Frontal cortex (tissue), 4 donors: ENCODE results near the gene FAM181A. TPM values are rescaled to one million over a fixed set of nuclear protein-coding genes. Genes with fewer than 3 reads are reported as not detected.

Experiments used
- DNase-seq, 2 donors: peaks; one replicate each; pipeline ENCODE4 v3.0.0; 2012; ENCODE audit warnings: low spot score in 2 of 2
- FAIRE-seq: peaks from 2 replicates; lab custom pipeline; 2012; peaks lifted over from hg19 to GRCh38; lab: Jason Lieb, UNC
- small RNA-seq: library from RNA; depleted of rRNA; stranded (forward); fragments of <200 nt; gene quantifications from one replicate; pipeline ENCODE3, GENCODE V24; 2014
- total RNA-seq: library from RNA; depleted of rRNA; stranded (reverse); fragments of >200 nt; gene quantifications from one replicate; pipeline ENCODE4 v1.2.3, GENCODE V29; 2014
- donor health status: control.
- donor health status: control.
- donor health status: control.

Gene FAM181A
- total RNA-seq, 1 donor from 2014 or later = 2.4 TPM

- FAIRE-seq = no peak
- no peak for DNase-seq
These were observed 45.6 kb downstream of the FAM181A start for GRCh38 chr14:93972618-93973205.

GRCh38 chr14:93973607-93974006 is 46.5 kb downstream of the FAM181A start:
- no peak for FAIRE-seq
- no peak for DNase-seq

- DNase-seq (no peak), FAIRE-seq (no peak)
These were observed 47.2 kb downstream of the FAM181A start for GRCh38 chr14:93974299-93974698.

GRCh38 chr14:93974833-93975232 is 47.7 kb downstream of the FAM181A start:
- FAIRE-seq (no peak), DNase-seq (no peak)

- DNase-seq (no peak), FAIRE-seq (no peak)
These were observed 48.8 kb downstream of the FAM181A start for GRCh38 chr14:93975791-93976476.

- no peak for DNase-seq
- no peak for FAIRE-seq
These were observed 49.4 kb downstream of the FAM181A start, which contains the start of gene ASB2 for GRCh38 chr14:93976477-93977057. ASB2 (minus strand) TSS chr14:93976570; CDS start chr14:93964539, 12,031 bp downstream.

GRCh38 chr14:93977171-93977570 is 50.0 kb downstream of the FAM181A start:
- FAIRE-seq (no peak), DNase-seq (no peak)

GRCh38 chr14:93977790-93978581 is 50.8 kb downstream of the FAM181A start:
- no peak for FAIRE-seq
- no peak for DNase-seq

GRCh38 chr14:93978735-93979134 is 51.6 kb downstream of the FAM181A start:
- DNase-seq = no peak
- no peak for FAIRE-seq

Small RNA genes lying within 50 kb of the gene (small RNA-seq; reads per million reads assigned to genes)
- not detected for gene MIR4506

Other genes starting within 250 kb of the FAM181A start
- gene PRIMA1, start 138.9 kb upstream of the FAM181A start, total RNA-seq = under 0.01 TPM
- under 0.01 TPM for gene ASB2, start 49.2 kb downstream of the FAM181A start, total RNA-seq
- not detected for gene CCDC197, start 70.0 kb downstream of the FAM181A start, total RNA-seq
- 4.9 TPM for gene OTUB2, start 99.0 kb downstream of the FAM181A start, total RNA-seq
- gene DDX24, start 153.9 kb downstream of the FAM181A start, total RNA-seq = 112 TPM
- 7.3 TPM for gene IFI27L1, start 154.0 kb downstream of the FAM181A start, total RNA-seq
- gene IFI27, start 183.4 kb downstream of the FAM181A start, total RNA-seq = 9.0 TPM
- gene IFI27L2, start 202.3 kb downstream of the FAM181A start, total RNA-seq = 17.9 TPM
- 1.6 TPM for gene PPP4R4, start 247.0 kb downstream of the FAM181A start, total RNA-seq